HUES48 (cell line): ENCODE measurements around the gene RBM10.
"Not testable (repeated sequence)": the region's sequence is repeated elsewhere in the genome, so short reads cannot be mapped to it uniquely, and the experiment has no call there.

Experiments used
- H3K27ac ChIP-seq: one replicate; pipeline ENCODE4 v1.7.0; 2013; ENCODE audit warnings: low read depth, low read length, inconsistent platforms
- H3K27me3 ChIP-seq: 2 replicates; pipeline ENCODE4 v1.6.1; 2013; ENCODE audit warnings: mild to moderate bottlenecking, low read length; ENCODE audit not compliant: control insufficient read depth, insufficient read depth
- H3K36me3 ChIP-seq: 2 replicates; pipeline ENCODE4 v1.6.1; 2013; ENCODE audit warnings: low read length; ENCODE audit not compliant: control insufficient read depth, insufficient read depth
- H3K4me1 ChIP-seq: 2 replicates; pipeline ENCODE4 v1.6.1; 2013; ENCODE audit warnings: mild to moderate bottlenecking, low read length; ENCODE audit not compliant: control insufficient read depth, insufficient read depth
- H3K4me3 ChIP-seq: 2 replicates; pipeline ENCODE4 v1.5.1; 2013; ENCODE audit warnings: mild to moderate bottlenecking, low read depth, low read length
- H3K9ac ChIP-seq: 2 replicates; pipeline ENCODE4 v1.6.1; 2013; ENCODE audit warnings: mild to moderate bottlenecking, low read depth, low read length, moderate library complexity
- H3K9me3 ChIP-seq: 2 replicates; pipeline ENCODE4 v1.6.1; 2013; ENCODE audit warnings: low read length; ENCODE audit not compliant: control insufficient read depth, insufficient read depth

Gene RBM10

DNA sequence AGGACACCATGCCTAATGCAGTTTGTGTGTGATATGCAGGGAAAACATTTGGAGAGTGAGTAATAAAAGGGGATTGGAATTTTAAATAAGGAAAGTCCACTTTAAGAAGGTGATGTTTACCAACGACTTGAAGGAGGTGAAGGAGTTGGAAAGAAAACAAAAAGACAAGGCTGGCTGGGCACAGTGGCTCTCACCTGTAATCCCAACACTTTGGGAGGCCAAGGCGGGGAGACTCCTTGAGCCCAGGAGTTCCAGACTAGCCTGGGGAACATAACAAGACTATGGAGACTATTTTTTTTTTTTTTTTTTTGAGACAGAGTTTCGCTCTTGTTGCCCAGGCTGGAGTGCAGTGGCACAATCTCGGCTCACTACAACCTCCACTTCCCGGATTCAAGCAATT is 11.5 kb upstream of the RBM10 start:
- no peak overlapping the region for H3K27ac ChIP-seq
- H3K9ac ChIP-seq, result no peak overlapping the region
- H3K4me1 ChIP-seq, result no peaks in the 10 kb centered on the region
- no peak overlapping the region for H3K4me3 ChIP-seq
- no peaks in the 10 kb centered on the region for H3K9me3 ChIP-seq
- no peaks in the 10 kb centered on the region for H3K36me3 ChIP-seq
- no peaks in the 10 kb centered on the region for H3K27me3 ChIP-seq

DNA sequence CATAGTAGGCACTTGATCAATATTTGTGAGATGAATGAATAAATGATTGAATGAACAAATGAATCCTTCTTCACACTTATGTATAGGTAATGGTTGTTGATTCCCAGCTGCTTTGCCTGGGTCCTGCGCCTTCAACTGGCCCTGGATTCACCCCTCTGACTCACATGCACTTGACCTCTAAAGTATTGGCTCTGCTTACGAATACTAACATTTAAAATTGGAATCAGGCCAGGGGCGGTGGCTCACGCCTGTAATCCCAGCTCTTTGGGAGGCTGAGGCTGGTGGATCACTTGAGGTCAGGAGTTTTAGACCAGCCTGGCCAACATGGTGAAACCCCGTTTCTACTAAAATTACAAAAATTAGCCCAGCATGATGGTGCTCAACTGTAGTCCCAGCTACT is 9.4 kb upstream of the RBM10 start:
- not testable (repeated sequence) for H3K9me3 ChIP-seq, H3K4me1 ChIP-seq, H3K9ac ChIP-seq, H3K27me3 ChIP-seq, H3K36me3 ChIP-seq, H3K4me3 ChIP-seq, H3K27ac ChIP-seq

DNA sequence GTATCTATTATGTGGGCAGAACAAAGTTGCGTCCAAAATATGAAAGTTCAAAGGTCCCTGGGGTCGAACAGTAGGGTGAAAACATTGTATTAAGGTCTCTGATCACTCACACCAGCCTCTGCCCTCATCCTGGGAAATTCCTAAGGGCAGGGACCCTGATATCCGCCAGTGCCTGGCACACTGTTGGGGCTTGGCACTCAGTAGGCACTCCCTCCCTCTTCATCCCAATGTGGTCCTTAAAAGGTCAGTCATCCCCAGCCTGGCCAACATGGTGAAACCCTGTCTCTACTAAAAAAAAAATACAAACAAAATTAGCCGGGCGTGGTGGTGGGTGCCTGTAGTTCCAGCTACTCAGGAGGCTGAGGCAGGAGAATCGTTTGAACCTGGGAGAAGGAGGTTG is 6.8 kb upstream of the RBM10 start:
- no peak overlapping the region for H3K27ac ChIP-seq
- no peak overlapping the region for H3K4me3 ChIP-seq
- peaks cover 24% of the 10 kb centered on the region for H3K36me3 ChIP-seq
- no peaks in the 10 kb centered on the region for H3K4me1 ChIP-seq
- H3K9ac ChIP-seq, result no peak overlapping the region
- H3K9me3 ChIP-seq, result no peaks in the 10 kb centered on the region
- no peaks in the 10 kb centered on the region for H3K27me3 ChIP-seq

DNA sequence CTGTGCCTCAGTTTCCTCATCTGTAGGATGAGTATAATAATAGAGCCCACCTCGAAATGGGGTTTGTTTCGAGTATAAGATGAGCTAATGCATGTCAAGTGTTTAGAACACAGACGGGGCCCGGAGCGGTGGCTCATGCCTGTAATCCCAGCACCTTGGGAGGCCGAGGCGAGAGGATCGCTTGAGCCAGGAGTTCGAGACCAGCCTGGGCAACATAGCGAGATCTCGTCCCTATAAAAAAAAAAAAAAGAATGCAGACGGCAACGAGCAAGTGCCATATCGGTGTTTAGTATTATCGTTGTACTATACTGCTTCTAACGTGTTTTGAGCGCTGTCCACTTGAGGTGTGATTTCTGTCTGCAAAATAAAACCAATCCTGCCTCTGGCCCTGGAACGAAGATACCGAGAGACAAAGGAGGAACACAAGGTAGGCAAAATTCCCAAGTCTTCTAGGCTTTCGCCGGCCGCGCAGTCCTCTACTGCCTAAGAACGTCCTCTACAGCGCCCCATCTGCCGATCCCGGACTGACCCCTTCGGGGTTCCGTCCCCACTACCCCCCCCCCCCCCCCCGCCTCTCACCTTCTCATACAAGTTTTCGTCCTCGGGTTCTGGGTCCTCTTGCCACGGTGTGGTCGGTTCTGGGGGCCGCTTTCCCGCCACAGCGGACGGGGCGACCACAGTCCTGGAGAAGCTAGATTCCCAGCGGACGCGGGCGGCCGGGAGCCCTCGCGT is 961 bp upstream of the RBM10 start:
- H3K27me3 ChIP-seq, result no peaks in the 10 kb centered on the region
- peak overlapping the region; percentile 95 for H3K4me3 ChIP-seq
- H3K9me3 ChIP-seq, result no peaks in the 10 kb centered on the region
- H3K9ac ChIP-seq, result peak overlapping the region; percentile 76
- peak overlapping the region; percentile 82 for H3K27ac ChIP-seq
- H3K4me1 ChIP-seq, result 0 out of 2 replicates have a peak, but pooled peaks cover 4% of the 10 kb centered on the region
- H3K36me3 ChIP-seq, result peaks cover 27% of the 10 kb centered on the region

DNA sequence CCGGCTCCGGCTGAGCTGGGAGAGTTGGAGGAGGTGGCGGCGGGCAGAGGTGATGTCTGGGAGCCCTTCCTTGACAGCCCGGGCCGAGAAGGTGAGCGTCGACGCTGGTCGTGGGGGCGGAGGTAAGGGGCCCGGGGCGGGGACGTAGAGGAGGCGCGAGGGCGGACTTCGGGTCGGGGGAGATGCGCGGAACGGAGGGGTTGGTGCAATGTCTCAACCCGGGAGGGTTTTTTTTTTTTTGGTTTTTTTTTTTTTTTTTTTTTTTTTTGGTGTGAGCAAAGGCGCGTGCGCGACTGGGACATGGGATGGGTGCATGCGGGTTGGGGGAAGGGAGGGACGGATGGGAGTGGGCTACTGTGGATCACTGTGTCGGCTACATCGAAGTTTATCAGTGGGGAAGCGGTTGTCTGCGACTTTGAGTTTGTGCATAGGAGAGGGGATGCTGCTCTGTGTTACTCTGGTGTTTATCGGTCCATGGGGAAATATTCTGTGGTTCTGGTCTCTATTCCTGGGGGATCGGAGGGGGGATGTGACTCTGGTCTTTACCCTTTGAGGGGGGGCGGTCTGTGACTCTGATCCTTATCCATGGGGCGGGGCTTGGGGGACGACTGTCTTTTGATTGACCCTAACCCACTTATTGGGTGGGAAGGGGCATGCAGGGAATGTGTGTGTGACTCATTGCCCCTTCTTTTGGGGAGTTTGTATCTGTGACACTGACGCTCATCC is 537 bp downstream of the RBM10 start:
- H3K36me3 ChIP-seq, result peaks cover 24% of the 10 kb centered on the region
- H3K4me1 ChIP-seq, result 0 out of 2 replicates have a peak, but pooled peaks cover 4% of the 10 kb centered on the region
- peak overlapping the region; percentile 95 for H3K4me3 ChIP-seq
- no peaks in the 10 kb centered on the region for H3K9me3 ChIP-seq
- peak overlapping the region; percentile 82 for H3K27ac ChIP-seq
- no peaks in the 10 kb centered on the region for H3K27me3 ChIP-seq
- H3K9ac ChIP-seq, result peak overlapping the region; percentile 88

DNA sequence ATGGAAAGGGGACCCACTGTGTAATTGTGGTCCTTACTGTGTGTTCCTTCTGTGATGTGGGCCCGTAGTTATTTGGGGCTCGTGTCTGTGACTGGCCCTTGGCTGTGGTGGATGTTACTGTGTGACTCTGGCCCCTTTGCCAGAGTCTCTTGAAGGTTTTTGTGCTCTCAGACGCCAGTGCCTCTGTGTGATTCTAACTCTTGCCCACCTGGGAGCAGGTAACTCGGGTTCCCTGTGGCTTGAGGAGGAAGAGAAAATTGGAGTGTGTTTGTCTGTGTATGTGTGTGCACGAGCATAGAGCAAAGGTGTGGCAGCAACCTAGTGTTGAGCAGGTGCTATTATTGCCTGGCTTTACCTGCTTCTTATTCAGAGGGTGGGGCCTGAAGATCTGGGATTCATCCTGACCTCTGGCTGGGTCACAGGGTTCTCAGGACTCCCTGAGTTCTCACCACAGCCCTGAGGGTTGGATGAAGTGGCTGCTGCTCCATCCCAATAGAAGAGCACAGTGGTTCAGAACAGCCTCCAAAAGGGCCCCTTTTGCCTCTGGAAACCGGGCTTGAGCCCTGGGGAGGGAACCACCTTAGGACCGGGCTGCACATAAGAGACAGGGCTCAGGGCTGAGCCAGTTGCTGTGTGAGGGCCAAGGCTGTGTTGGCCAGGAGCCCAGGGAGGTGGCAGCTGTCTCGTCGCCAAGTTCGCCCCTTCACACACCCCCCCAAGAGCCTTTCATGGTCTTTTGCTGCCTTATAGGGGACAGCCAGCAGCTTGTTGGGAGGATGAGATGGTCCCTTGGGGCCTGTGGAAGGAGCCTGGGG is 1.3 kb downstream of the RBM10 start:
- no peaks in the 10 kb centered on the region for H3K9me3 ChIP-seq
- H3K9ac ChIP-seq, result no peak overlapping the region
- H3K4me1 ChIP-seq, result 0 out of 2 replicates have a peak, but pooled peaks cover 4% of the 10 kb centered on the region
- H3K4me3 ChIP-seq, result peak overlapping the region; percentile 95
- H3K27ac ChIP-seq, result no peak overlapping the region
- H3K36me3 ChIP-seq, result peaks cover 25% of the 10 kb centered on the region
- no peaks in the 10 kb centered on the region for H3K27me3 ChIP-seq

DNA sequence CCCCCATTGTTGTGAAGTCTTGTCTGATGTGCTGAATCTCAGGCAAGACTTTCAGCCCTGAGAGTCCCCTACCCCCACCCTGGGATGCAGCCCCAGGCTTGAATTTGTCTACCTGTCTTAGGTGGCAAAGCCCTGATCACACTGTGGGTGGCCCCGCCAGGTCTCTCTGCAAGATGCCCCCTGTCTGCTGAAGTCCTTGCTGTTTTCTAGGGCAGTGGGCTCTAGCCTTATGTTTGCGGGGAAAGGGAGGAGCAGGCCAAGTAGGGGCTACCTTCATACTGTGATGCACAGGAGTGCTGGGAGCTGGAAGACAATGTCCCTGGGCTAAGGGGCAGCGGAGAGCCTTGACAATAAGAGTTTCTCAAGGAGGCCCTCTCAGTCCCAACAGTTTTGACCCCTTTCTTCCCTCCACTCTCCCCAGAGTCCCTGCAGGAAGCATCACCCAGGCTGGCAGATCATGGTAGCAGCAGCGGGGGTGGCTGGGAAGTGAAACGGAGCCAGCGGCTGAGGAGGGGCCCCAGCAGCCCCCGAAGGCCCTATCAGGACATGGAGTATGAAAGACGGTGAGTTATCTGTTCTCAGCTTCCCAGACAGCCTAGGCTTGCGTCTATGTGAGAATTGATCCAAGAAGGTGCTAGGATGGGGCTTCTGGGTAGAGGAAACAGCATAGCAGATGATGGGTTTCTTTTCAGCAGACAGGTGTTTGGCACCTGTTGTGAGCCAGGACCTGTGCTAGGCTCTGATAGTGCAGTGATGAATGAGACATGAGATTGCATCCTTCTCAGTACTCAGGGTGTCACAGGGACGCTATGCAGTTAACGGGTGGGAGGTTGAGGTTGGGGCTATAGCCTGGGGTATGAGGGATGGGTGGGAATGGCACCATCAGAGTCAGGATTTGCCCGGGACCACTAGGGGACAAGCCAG is 2.2 kb downstream of the RBM10 start:
- peak overlapping the region; percentile 95; the same call in 1 of the 2 replicates for H3K4me3 ChIP-seq
- 0 out of 2 replicates have a peak, but pooled peaks cover 4% of the 10 kb centered on the region for H3K4me1 ChIP-seq
- peaks cover 27% of the 10 kb centered on the region for H3K36me3 ChIP-seq
- H3K9ac ChIP-seq, result no peak overlapping the region
- no peaks in the 10 kb centered on the region for H3K27me3 ChIP-seq
- no peak overlapping the region for H3K27ac ChIP-seq
- no peaks in the 10 kb centered on the region for H3K9me3 ChIP-seq

DNA sequence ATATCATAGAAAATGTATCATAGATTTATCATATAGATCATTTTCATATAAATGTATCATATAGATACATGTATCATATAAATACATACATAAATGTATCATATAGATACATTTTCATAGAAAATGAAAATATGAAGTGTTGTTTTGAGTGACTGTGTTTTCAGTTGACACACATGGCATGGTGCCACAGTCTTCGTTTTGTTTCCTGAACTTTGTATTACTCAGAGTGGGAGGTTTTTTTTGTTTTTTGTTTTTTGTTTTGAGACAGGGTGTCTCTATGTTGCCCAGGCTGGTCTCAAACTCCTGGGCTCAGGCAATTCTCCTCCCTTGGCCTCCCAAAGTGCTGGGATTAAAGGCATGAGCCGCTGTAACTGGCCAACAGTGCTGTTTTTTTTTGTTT is 3.9 kb downstream of the RBM10 start:
- no peaks in the 10 kb centered on the region for H3K4me1 ChIP-seq
- no peaks in the 10 kb centered on the region for H3K9me3 ChIP-seq
- H3K4me3 ChIP-seq, result no peak overlapping the region
- H3K9ac ChIP-seq, result no peak overlapping the region
- H3K36me3 ChIP-seq, result peaks cover 34% of the 10 kb centered on the region; the same call in 1 of the 2 replicates
- no peaks in the 10 kb centered on the region for H3K27me3 ChIP-seq
- no peak overlapping the region for H3K27ac ChIP-seq

DNA sequence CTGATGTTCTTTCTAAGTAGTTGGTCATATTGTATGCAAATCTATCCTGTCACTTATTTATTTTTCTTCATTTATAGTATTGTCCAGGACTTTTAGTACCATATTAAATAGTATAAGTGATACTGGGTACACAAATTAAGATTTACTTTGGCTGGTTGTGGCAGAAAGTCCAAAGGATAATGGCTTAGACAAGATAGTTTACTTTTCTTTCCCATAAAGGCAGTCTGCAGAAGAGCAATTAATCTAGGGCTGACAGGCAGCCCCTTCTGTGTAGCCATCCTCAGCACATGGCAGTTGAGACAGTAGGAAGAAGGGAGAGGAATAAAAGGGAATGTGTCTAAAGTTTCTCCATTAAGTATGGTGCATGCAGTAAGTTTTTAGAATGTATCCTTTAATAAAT is 6.4 kb downstream of the RBM10 start:
- Histone ChIP-seq H3K36me3 (peaks cover 48% of the 10 kb centered on the region), H3K27ac (no peak overlapping the region), H3K4me3 (no peak overlapping the region), H3K4me1 (no peaks in the 10 kb centered on the region), H3K27me3 (no peaks in the 10 kb centered on the region), H3K9me3 (no peaks in the 10 kb centered on the region), H3K9ac (no peak overlapping the region)
